Measurements from ENCODE around the gene SYCN.

Gene SYCN

GRCh38 chr19:39192846-39193245 is 11.2 kb downstream of the SYCN start:
- DNase-seq: no peak

- no peak for DNase-seq
These were observed 13.3 kb downstream of the SYCN start for GRCh38 chr19:39190768-39191167.

- DNase-seq: no peak
These were observed 15.1 kb downstream of the SYCN start for GRCh38 chr19:39188960-39189359.

GRCh38 chr19:39187552-39187943 is 16.5 kb downstream of the SYCN start:
- no peak for DNase-seq

- DNase-seq: no peak
These were observed 17.7 kb downstream of the SYCN start for GRCh38 chr19:39186391-39186790.

GRCh38 chr19:39183104-39183503 is 21.0 kb downstream of the SYCN start:
- DNase-seq: no peak

GRCh38 chr19:39182174-39182505 is 21.9 kb downstream of the SYCN start:
- no peak for DNase-seq

- no peak for DNase-seq
These were observed 22.4 kb downstream of the SYCN start for GRCh38 chr19:39181500-39182173.

- DNase-seq: no peak
These were observed 23.3 kb downstream of the SYCN start for GRCh38 chr19:39180749-39181148.

- DNase-seq: no peak
These were observed 24.3 kb downstream of the SYCN start for GRCh38 chr19:39179754-39180153.

GRCh38 chr19:39178296-39179006 is 25.6 kb downstream of the SYCN start:
- no peak for DNase-seq

- no peak for DNase-seq
These were observed 26.3 kb downstream of the SYCN start for GRCh38 chr19:39177736-39178135.

- no peak for DNase-seq
These were observed 26.9 kb downstream of the SYCN start for GRCh38 chr19:39177110-39177699.

GRCh38 chr19:39175564-39175963 is 28.5 kb downstream of the SYCN start:
- DNase-seq: no peak

GRCh38 chr19:39174558-39175544 is 29.2 kb downstream of the SYCN start:
- DNase-seq: no peak

- no peak for DNase-seq
These were observed 29.9 kb downstream of the SYCN start for GRCh38 chr19:39174142-39174541.

- no peak for DNase-seq
These were observed 30.5 kb downstream of the SYCN start for GRCh38 chr19:39173502-39173991.

GRCh38 chr19:39172700-39173501 is 31.2 kb downstream of the SYCN start:
- no peak for DNase-seq

- DNase-seq: no peak
These were observed 32.3 kb downstream of the SYCN start for GRCh38 chr19:39171479-39172465.

GRCh38 chr19:39170386-39171231 is 33.5 kb downstream of the SYCN start:
- DNase-seq: no peak
